HG02571 (cell line): Measurements from ENCODE around the gene GMEB2.
A peak's percentile ranks its signal among the peaks of the same experiment; 100 is the strongest.
"Not testable (repeated sequence)": the region's sequence is repeated elsewhere in the genome, so short reads cannot be mapped to it uniquely, and the experiment has no call there.

Experiments
- ATAC-seq: cut with Tn5 transposase; IDR thresholded peaks from one replicate; pipeline ENCODE4 v1.9.1; 2021; ENCODE audit warnings: mild to moderate bottlenecking, moderate library complexity; ENCODE audit not compliant: unreplicated experiment

GMEB2 gene

GRCh38 chr20:63657260-63657936 lies 30.5 kb upstream of the GMEB2 start:
- no peak for ATAC-seq

GRCh38 chr20:63656451-63656850 lies 29.6 kb upstream of the GMEB2 start:
- ATAC-seq = no peak

- no peak for ATAC-seq
Measured at GRCh38 chr20:63655249-63655648, 28.3 kb upstream of the GMEB2 start.

GRCh38 chr20:63653974-63654668 lies 27.2 kb upstream of the GMEB2 start:
- ATAC-seq = no peak

GRCh38 chr20:63653041-63653973 lies 26.4 kb upstream of the GMEB2 start, which contains the start of gene STMN3:
TSS of gene STMN3 (minus strand) at chr20:63653424. CDS start at chr20:63653345, 79 bp downstream.
- ATAC-seq = no peak

GRCh38 chr20:63652192-63652980 lies 25.5 kb upstream of the GMEB2 start:
- ATAC-seq = no peak

GRCh38 chr20:63651942-63652191 lies 25.0 kb upstream of the GMEB2 start:
- no peak for ATAC-seq

- not testable (repeated sequence) for ATAC-seq
Measured at GRCh38 chr20:63650486-63650885, 23.6 kb upstream of the GMEB2 start.

- no peak for ATAC-seq
Measured at GRCh38 chr20:63648895-63649589, 22.1 kb upstream of the GMEB2 start.

- ATAC-seq = no peak
Measured at GRCh38 chr20:63648190-63648589, 21.3 kb upstream of the GMEB2 start.

GRCh38 chr20:63645218-63645617 lies 18.3 kb upstream of the GMEB2 start:
- no peak for ATAC-seq

- no peak for ATAC-seq
Measured at GRCh38 chr20:63643946-63644345, 17.0 kb upstream of the GMEB2 start.

- ATAC-seq = no peak
Measured at GRCh38 chr20:63643499-63643898, 16.6 kb upstream of the GMEB2 start.

GRCh38 chr20:63642527-63643247 lies 15.8 kb upstream of the GMEB2 start:
- ATAC-seq = no peak

- ATAC-seq = peak; percentile 49
Measured at GRCh38 chr20:63641792-63642523, 15.1 kb upstream of the GMEB2 start.

- ATAC-seq = peak; percentile 27
Measured at GRCh38 chr20:63641146-63641791, 14.4 kb upstream of the GMEB2 start.

- ATAC-seq = not testable (repeated sequence)
Measured at GRCh38 chr20:63640686-63641085, 13.8 kb upstream of the GMEB2 start.

- no peak for ATAC-seq
Measured at GRCh38 chr20:63640086-63640485, 13.2 kb upstream of the GMEB2 start.
